ENCODE measurements around the gene WDR20.

- TF ChIP-seq CTCF (conservative IDR thresholded peaks at IDR 0.05; ENCODE audit: low read depth, low read length), result no peak
- no peak for TF ChIP-seq POLR2A (IDR thresholded peaks at IDR 0.05; ENCODE audit: low read depth, low read length)
- no peak for TF ChIP-seq BHLHE40 (IDR thresholded peaks at IDR 0.05; ENCODE audit: low read depth, low read length)
- TF ChIP-seq MAFK (IDR thresholded peaks at IDR 0.05; ENCODE audit: low read depth, low read length), result no peak
- TF ChIP-seq FOS (IDR thresholded peaks at IDR 0.05; ENCODE audit: low read depth, low read length), result no peak
- no peak for TF ChIP-seq RAD21 (IDR thresholded peaks at IDR 0.05; ENCODE audit: low read length)
Observed at GRCh38 chr14:102258136-102258535, 118.4 kb downstream of the WDR20 start.
